Measurements from ENCODE around the gene PPP3R2. TPM values are rescaled to one million over a fixed set of nuclear protein-coding genes. Genes with fewer than 3 reads are reported as not detected.

PPP3R2 gene
- total and polyA plus RNA-seq, 2 experiments from 2014 or later, result not detected

- Mint-ChIP-seq H3K27me3 (ENCODE audit: insufficient read depth, low read depth, poor library complexity) (no peaks in the 10 kb centered on the region), H3K27ac (no peak overlapping the region), H3K4me3 (no peak overlapping the region), H3K36me3 (ENCODE audit: low read depth) (no peaks in the 10 kb centered on the region), H3K9me3 (peaks cover 11% of the 10 kb centered on the region), H3K4me1 (no peaks in the 10 kb centered on the region)
- H3K27ac ChIP-seq (ENCODE audit: low read depth), result no peak overlapping the region
- no peaks in the 10 kb centered on the region for H3F3A ChIP-seq (replicated peaks; ENCODE audit: low read depth)
- no peaks in the 10 kb centered on the region for H3K79me2 ChIP-seq (replicated peaks; ENCODE audit: insufficient read depth)
- H3K4me3 ChIP-seq, result no peak overlapping the region
- no peak for ATAC-seq
- TF ChIP-seq REST (IDR thresholded peaks at IDR 0.05; ENCODE audit: unreplicated experiment) (no peak), CTCF (conservative IDR thresholded peaks at IDR 0.05; ENCODE audit: low read depth in 2 of 2) (no peak), STAT1 (IDR thresholded peaks at IDR 0.05; ENCODE audit: unreplicated experiment) (no peak), EZH2 (IDR thresholded peaks at IDR 0.05; ENCODE audit: low read depth, unreplicated experiment) (no peak), ETS1 (IDR thresholded peaks at IDR 0.05) (no peak), ZNF462 (CRISPR knock-in tag; IDR thresholded peaks at IDR 0.05) (no peak), ZNF331 (CRISPR knock-in tag; IDR thresholded peaks at IDR 0.05; ENCODE audit: low read depth) (no peak), POLR2AphosphoS5 (IDR thresholded peaks at IDR 0.05; ENCODE audit: low read depth) (no peak), NANOG (IDR thresholded peaks at IDR 0.05; ENCODE audit: borderline replicate concordance) (no peak), EZH2phosphoT487 (IDR thresholded peaks at IDR 0.05; ENCODE audit: unreplicated experiment) (no peak), CREB1 (CRISPR knock-in tag; IDR thresholded peaks at IDR 0.05; ENCODE audit: low read depth) (no peak), JUNB (IDR thresholded peaks at IDR 0.05; ENCODE audit: unreplicated experiment) (no peak), ZNF114 (CRISPR knock-in tag; IDR thresholded peaks at IDR 0.05) (no peak)
- H3K4me2 ChIP-seq, result no peak overlapping the region
- DNase-seq (ENCODE audit: low spot score), result no peak
- H2AFZ ChIP-seq, result no peak overlapping the region
- no peaks in the 10 kb centered on the region for H3K36me3 ChIP-seq (ENCODE audit: insufficient read depth)
- H3K9me2 ChIP-seq (ENCODE audit: insufficient read depth), result 0 out of 2 replicates have a peak, but pooled peaks cover 4% of the 10 kb centered on the region
- H3K27me3 ChIP-seq (ENCODE audit: insufficient read depth), result no peaks in the 10 kb centered on the region
- no peaks in the 10 kb centered on the region for H4K20me1 ChIP-seq (replicated peaks; ENCODE audit: insufficient read depth)
- no peaks in the 10 kb centered on the region for H3K4me1 ChIP-seq (ENCODE audit: insufficient read depth)
Measured at GRCh38 chr9:101639311-101639710, 44.5 kb upstream of the PPP3R2 start.
